ENCODE measurements around the gene SLIT3.

Gene SLIT3

DNA sequence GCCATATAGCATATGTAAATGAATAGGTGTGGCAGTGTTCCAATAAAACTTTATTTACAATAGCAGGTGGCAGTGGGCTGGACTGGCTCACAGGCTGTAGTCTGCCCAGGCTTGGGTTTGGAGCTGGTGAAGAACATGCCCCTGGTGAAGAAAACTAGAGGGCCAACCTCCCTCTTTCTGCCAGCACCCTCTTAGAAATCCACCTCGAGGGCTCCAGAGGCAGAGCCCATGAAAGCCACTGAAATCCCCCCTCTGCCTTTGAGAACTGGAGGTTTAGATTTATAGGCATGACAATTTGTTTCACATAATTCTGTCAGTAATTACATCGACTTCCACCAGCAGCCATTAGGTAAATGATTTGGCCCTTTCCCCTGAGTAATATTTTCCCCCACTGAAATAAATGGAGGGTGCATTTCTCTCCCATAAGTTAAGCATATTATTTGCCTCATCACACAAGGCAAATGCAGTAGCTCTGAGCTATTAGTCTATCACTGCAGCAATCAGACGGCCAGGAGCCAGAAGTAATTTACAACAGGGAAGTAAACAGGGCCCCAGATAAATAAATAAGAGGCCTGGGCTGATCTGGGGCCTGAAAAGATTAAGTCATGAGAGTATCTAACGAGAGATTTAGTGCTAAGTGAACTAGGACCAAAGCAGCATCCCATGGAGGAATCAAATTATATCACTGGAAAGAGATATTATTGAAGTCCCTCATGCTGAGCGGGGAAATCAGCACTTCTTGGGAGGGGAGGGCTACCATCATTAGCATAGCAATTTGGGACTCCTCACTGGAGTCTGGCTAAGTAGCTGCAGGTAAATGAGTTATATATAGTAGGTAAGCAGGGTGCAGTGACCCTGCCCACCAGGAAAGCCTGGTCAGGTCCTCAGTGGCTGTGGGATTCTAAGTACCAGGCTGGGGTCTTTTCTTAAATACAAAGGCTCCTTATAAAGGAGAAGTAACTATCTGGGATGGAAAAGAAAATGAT is 123.9 kb downstream of the SLIT3 start:
- no peak for FAIRE-seq
- TF ChIP-seq POLR2A (IDR thresholded peaks at IDR 0.05; ENCODE audit: low read depth, low read length) (no peak), SPI1 (IDR thresholded peaks at IDR 0.05; ENCODE audit: low read depth, low read length) (no peak), POLR2AphosphoS5 (IDR thresholded peaks at IDR 0.05; ENCODE audit: low read depth, low read length) (no peak), POU2F2 (IDR thresholded peaks at IDR 0.05; ENCODE audit: low read depth, low read length) (no peak), TAF1 (IDR thresholded peaks at IDR 0.05; ENCODE audit: low read depth, low read length) (no peak), PAX5 (IDR thresholded peaks at IDR 0.05; ENCODE audit: insufficient read depth, low read length, severe bottlenecking) (no peak)
- no peak for DNase-seq (ENCODE audit: insufficient read length, low spot score)

- FAIRE-seq (no peak), DNase-seq (ENCODE audit: insufficient read length, low spot score) (no peak)
- TF ChIP-seq TAF1 (IDR thresholded peaks at IDR 0.05; ENCODE audit: low read depth, low read length) (no peak), PAX5 (IDR thresholded peaks at IDR 0.05; ENCODE audit: insufficient read depth, low read length, severe bottlenecking) (no peak), POLR2AphosphoS5 (IDR thresholded peaks at IDR 0.05; ENCODE audit: low read depth, low read length) (no peak), POLR2A (IDR thresholded peaks at IDR 0.05; ENCODE audit: low read depth, low read length) (no peak), SPI1 (IDR thresholded peaks at IDR 0.05; ENCODE audit: low read depth, low read length) (no peak), POU2F2 (IDR thresholded peaks at IDR 0.05; ENCODE audit: low read depth, low read length) (no peak)
Observed at GRCh38 chr5:169175733-169176132, 125.2 kb downstream of the SLIT3 start.

DNA sequence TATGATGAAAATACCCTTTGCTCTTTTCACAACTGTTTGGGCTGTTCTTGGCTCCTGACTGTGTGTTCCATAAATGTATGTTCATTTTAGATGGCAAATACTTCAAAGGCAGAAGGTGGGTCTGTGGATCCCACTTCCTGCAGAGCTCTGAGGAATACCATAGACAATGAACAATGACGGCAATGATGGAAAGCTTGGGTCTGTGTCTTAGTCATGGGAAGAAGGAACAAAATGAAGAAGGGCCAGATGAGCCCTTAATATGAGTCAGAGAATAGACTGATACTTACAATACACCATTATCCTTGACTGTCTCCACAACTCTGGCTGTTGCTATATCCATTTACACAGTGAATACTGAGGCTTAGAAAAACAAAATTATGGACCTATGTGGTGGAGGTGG is 126.0 kb downstream of the SLIT3 start:
- DNase-seq (ENCODE audit: insufficient read length, low spot score): no peak
- no peak for FAIRE-seq
- TF ChIP-seq PAX5 (IDR thresholded peaks at IDR 0.05; ENCODE audit: insufficient read depth, low read length, severe bottlenecking) (no peak), POU2F2 (IDR thresholded peaks at IDR 0.05; ENCODE audit: low read depth, low read length) (no peak), POLR2AphosphoS5 (IDR thresholded peaks at IDR 0.05; ENCODE audit: low read depth, low read length) (no peak), SPI1 (IDR thresholded peaks at IDR 0.05; ENCODE audit: low read depth, low read length) (no peak), POLR2A (IDR thresholded peaks at IDR 0.05; ENCODE audit: low read depth, low read length) (no peak), TAF1 (IDR thresholded peaks at IDR 0.05; ENCODE audit: low read depth, low read length) (no peak)

- TF ChIP-seq POLR2A (IDR thresholded peaks at IDR 0.05; ENCODE audit: low read depth, low read length): no peak
- TF ChIP-seq PAX5 (IDR thresholded peaks at IDR 0.05; ENCODE audit: insufficient read depth, low read length, severe bottlenecking): no peak
- no peak for TF ChIP-seq POU2F2 (IDR thresholded peaks at IDR 0.05; ENCODE audit: low read depth, low read length)
- no peak for TF ChIP-seq TAF1 (IDR thresholded peaks at IDR 0.05; ENCODE audit: low read depth, low read length)
- TF ChIP-seq SPI1 (IDR thresholded peaks at IDR 0.05; ENCODE audit: low read depth, low read length): no peak
- no peak for TF ChIP-seq POLR2AphosphoS5 (IDR thresholded peaks at IDR 0.05; ENCODE audit: low read depth, low read length)
- FAIRE-seq (no peak), DNase-seq (ENCODE audit: insufficient read length, low spot score) (no peak)
Observed at GRCh38 chr5:169173372-169173771, 127.6 kb downstream of the SLIT3 start.

DNA sequence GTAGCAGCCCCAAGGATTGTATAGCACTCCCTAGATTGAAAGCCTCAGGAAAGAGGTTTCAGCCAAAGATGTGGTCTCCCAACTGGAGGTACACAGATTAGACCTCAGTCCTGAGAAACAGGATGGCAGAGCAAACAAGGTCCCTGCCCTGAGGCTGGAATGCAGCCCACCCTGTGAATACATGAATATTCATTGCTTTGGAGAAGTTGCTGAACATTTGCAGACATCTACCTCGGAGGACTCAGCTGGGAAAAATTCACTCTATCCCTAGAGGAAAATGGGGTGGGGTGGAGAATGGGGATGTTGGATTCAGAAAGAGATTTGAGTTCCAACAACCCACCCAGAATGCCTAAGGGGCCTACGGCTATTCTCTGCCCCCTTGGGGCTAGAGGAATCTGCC is 129.4 kb downstream of the SLIT3 start:
- TF ChIP-seq POLR2A (IDR thresholded peaks at IDR 0.05; ENCODE audit: low read depth, low read length): no peak
- TF ChIP-seq PAX5 (IDR thresholded peaks at IDR 0.05; ENCODE audit: insufficient read depth, low read length, severe bottlenecking): no peak
- no peak for TF ChIP-seq SPI1 (IDR thresholded peaks at IDR 0.05; ENCODE audit: low read depth, low read length)
- no peak for TF ChIP-seq POU2F2 (IDR thresholded peaks at IDR 0.05; ENCODE audit: low read depth, low read length)
- no peak for TF ChIP-seq POLR2AphosphoS5 (IDR thresholded peaks at IDR 0.05; ENCODE audit: low read depth, low read length)
- TF ChIP-seq TAF1 (IDR thresholded peaks at IDR 0.05; ENCODE audit: low read depth, low read length): no peak
- DNase-seq (ENCODE audit: insufficient read length, low spot score): no peak
- no peak for FAIRE-seq

GRCh38 chr5:169169783-169170182 is 131.2 kb downstream of the SLIT3 start:
- TF ChIP-seq SPI1 (IDR thresholded peaks at IDR 0.05; ENCODE audit: low read depth, low read length) (no peak), POU2F2 (IDR thresholded peaks at IDR 0.05; ENCODE audit: low read depth, low read length) (no peak), TAF1 (IDR thresholded peaks at IDR 0.05; ENCODE audit: low read depth, low read length) (no peak)
- DNase-seq (ENCODE audit: insufficient read length, low spot score) (no peak), FAIRE-seq (no peak)

- no peak for FAIRE-seq
- no peak for TF ChIP-seq PAX5 (IDR thresholded peaks at IDR 0.05; ENCODE audit: insufficient read depth, low read length, severe bottlenecking)
- TF ChIP-seq POLR2A (IDR thresholded peaks at IDR 0.05; ENCODE audit: low read depth, low read length): no peak
- TF ChIP-seq SPI1 (IDR thresholded peaks at IDR 0.05; ENCODE audit: low read depth, low read length): no peak
- TF ChIP-seq POLR2AphosphoS5 (IDR thresholded peaks at IDR 0.05; ENCODE audit: low read depth, low read length): no peak
- no peak for TF ChIP-seq POU2F2 (IDR thresholded peaks at IDR 0.05; ENCODE audit: low read depth, low read length)
- TF ChIP-seq TAF1 (IDR thresholded peaks at IDR 0.05; ENCODE audit: low read depth, low read length): no peak
- no peak for DNase-seq (ENCODE audit: insufficient read length, low spot score)
Observed at GRCh38 chr5:169168280-169168679, 132.7 kb downstream of the SLIT3 start.

GRCh38 chr5:169166078-169166477 is 134.9 kb downstream of the SLIT3 start:
- DNase-seq (ENCODE audit: insufficient read length, low spot score) (no peak), FAIRE-seq (no peak)
- TF ChIP-seq POU2F2 (IDR thresholded peaks at IDR 0.05; ENCODE audit: low read depth, low read length) (no peak), TAF1 (IDR thresholded peaks at IDR 0.05; ENCODE audit: low read depth, low read length) (no peak), POLR2AphosphoS5 (IDR thresholded peaks at IDR 0.05; ENCODE audit: low read depth, low read length) (no peak), PAX5 (IDR thresholded peaks at IDR 0.05; ENCODE audit: insufficient read depth, low read length, severe bottlenecking) (no peak), SPI1 (IDR thresholded peaks at IDR 0.05; ENCODE audit: low read depth, low read length) (no peak), POLR2A (IDR thresholded peaks at IDR 0.05; ENCODE audit: low read depth, low read length) (no peak)

- DNase-seq (ENCODE audit: insufficient read length, low spot score): no peak
- no peak for FAIRE-seq
- no peak for TF ChIP-seq TAF1 (IDR thresholded peaks at IDR 0.05; ENCODE audit: low read depth, low read length)
- TF ChIP-seq POLR2AphosphoS5 (IDR thresholded peaks at IDR 0.05; ENCODE audit: low read depth, low read length): no peak
- no peak for TF ChIP-seq SPI1 (IDR thresholded peaks at IDR 0.05; ENCODE audit: low read depth, low read length)
- TF ChIP-seq POU2F2 (IDR thresholded peaks at IDR 0.05; ENCODE audit: low read depth, low read length): no peak
- TF ChIP-seq POLR2A (IDR thresholded peaks at IDR 0.05; ENCODE audit: low read depth, low read length): no peak
- TF ChIP-seq PAX5 (IDR thresholded peaks at IDR 0.05; ENCODE audit: insufficient read depth, low read length, severe bottlenecking): no peak
Observed at GRCh38 chr5:169165052-169165451, 135.9 kb downstream of the SLIT3 start.

Measured in GM12891 (cell line).